DOHH2 (cell line): Measurements from ENCODE around the gene FTO.

Experiments
- CTCF ChIP-seq: fragments of 200-600 bp; sonication (generic); IDR thresholded peaks from one replicate; pipeline ENCODE4 v1.5.1; 2014; ENCODE audit warnings: antibody characterized with exemption, mild to moderate bottlenecking, low read depth, low read length; ENCODE audit not compliant: poor library complexity, severe bottlenecking
- EZH2phosphoT487 ChIP-seq: fragments of 200-600 bp; sonication (generic); IDR thresholded peaks from 2 replicates; pipeline ENCODE4 v1.6.1; 2017; ENCODE audit warnings: borderline replicate concordance, mild to moderate bottlenecking, antibody characterized with exemption, low read length, moderate library complexity, mixed read lengths

GRCh38 chr16:53707671-53708070, 3.7 kb downstream of the FTO start:
- TF ChIP-seq CTCF (no peak), EZH2phosphoT487 (no peak)
